Epidermal melanocyte (primary cell): ENCODE measurements around the gene C1QTNF7.

Source experiments
- DNase-seq: peaks from one replicate; pipeline ENCODE4 v3.0.0; 2011; ENCODE audit warnings: low spot score; ENCODE audit not compliant: insufficient read length

C1QTNF7 gene

GRCh38 chr4:15427701-15428100, at the start of gene C1QTNF7:
Gene C1QTNF7 (plus strand): TSS chr4:15428033. CDS start chr4:15435744, 7,711 bp downstream.
- no peak for DNase-seq

GRCh38 chr4:15378062-15378461, 49.8 kb upstream of the C1QTNF7 start:
- DNase-seq = no peak

GRCh38 chr4:15378493-15378892, 49.3 kb upstream of the C1QTNF7 start:
- no peak for DNase-seq

- DNase-seq = no peak
These were observed 46.0 kb upstream of the C1QTNF7 start for GRCh38 chr4:15381806-15382338.

GRCh38 chr4:15382669-15383273, 45.1 kb upstream of the C1QTNF7 start:
- no peak for DNase-seq

GRCh38 chr4:15385515-15385914, 42.3 kb upstream of the C1QTNF7 start:
- no peak for DNase-seq

GRCh38 chr4:15385928-15386327, 41.9 kb upstream of the C1QTNF7 start:
- no peak for DNase-seq

GRCh38 chr4:15390494-15390893, 37.3 kb upstream of the C1QTNF7 start:
- no peak for DNase-seq

GRCh38 chr4:15392053-15392805, 35.6 kb upstream of the C1QTNF7 start:
- no peak for DNase-seq

- no peak for DNase-seq
These were observed 32.5 kb upstream of the C1QTNF7 start for GRCh38 chr4:15395311-15395710.

- peak; percentile 42 for DNase-seq
These were observed 31.6 kb upstream of the C1QTNF7 start for GRCh38 chr4:15396157-15396800.

- no peak for DNase-seq
These were observed 29.8 kb upstream of the C1QTNF7 start for GRCh38 chr4:15398001-15398400.

GRCh38 chr4:15398732-15399131, 29.1 kb upstream of the C1QTNF7 start:
- DNase-seq = no peak

- no peak for DNase-seq
These were observed 27.6 kb upstream of the C1QTNF7 start for GRCh38 chr4:15400226-15400625.

- peak; percentile 54 for DNase-seq
These were observed 26.7 kb upstream of the C1QTNF7 start for GRCh38 chr4:15400981-15401671.

GRCh38 chr4:15402146-15402545, 25.7 kb upstream of the C1QTNF7 start:
- no peak for DNase-seq

GRCh38 chr4:15402974-15403373, 24.9 kb upstream of the C1QTNF7 start:
- DNase-seq = no peak

GRCh38 chr4:15405018-15405417, 22.8 kb upstream of the C1QTNF7 start:
- DNase-seq = no peak

GRCh38 chr4:15410750-15411149, 17.1 kb upstream of the C1QTNF7 start:
- DNase-seq = no peak

GRCh38 chr4:15412461-15412860, 15.4 kb upstream of the C1QTNF7 start:
- no peak for DNase-seq

- no peak for DNase-seq
These were observed 14.7 kb upstream of the C1QTNF7 start for GRCh38 chr4:15413010-15413622.
